GM12891 (cell line): Measurements from ENCODE around the gene OPN1MW3.
"Not testable (repeated sequence)": the region's sequence is repeated elsewhere in the genome, so short reads cannot be mapped to it uniquely, and the experiment has no call there.

Source experiments
- PAX5 ChIP-seq: IDR thresholded peaks from 2 replicates; pipeline ENCODE4 v1.6.1; 2011; ENCODE audit warnings: low read length, moderate library complexity, mild to moderate bottlenecking; ENCODE audit not compliant: insufficient read depth, severe bottlenecking
- POLR2A ChIP-seq: IDR thresholded peaks from 2 replicates; pipeline ENCODE4 v1.6.1; 2011; ENCODE audit warnings: low read depth, low read length, control low read depth
- POLR2AphosphoS5 ChIP-seq: IDR thresholded peaks from 2 replicates; pipeline ENCODE4 v1.6.1; 2011; ENCODE audit warnings: low read depth, low read length, control low read depth
- POU2F2 ChIP-seq: IDR thresholded peaks from 2 replicates; pipeline ENCODE4 v1.6.1; 2011; ENCODE audit warnings: low read depth, mild to moderate bottlenecking, control low read depth, low read length, moderate library complexity
- SPI1 ChIP-seq: IDR thresholded peaks from 2 replicates; pipeline ENCODE4 v1.6.1; 2011; ENCODE audit warnings: low read depth, low read length, control low read depth
- TAF1 ChIP-seq: IDR thresholded peaks from 2 replicates; pipeline ENCODE4 v1.6.1; 2011; ENCODE audit warnings: low read depth, low read length, control low read depth

- not testable (repeated sequence) for TF ChIP-seq POLR2AphosphoS5, POU2F2, TAF1, POLR2A, SPI1, PAX5
Observed at GRCh38 chrX:154238939-154239559, 18.3 kb upstream of the OPN1MW3 start.
